Hippocampal formation (tissue), 2 donors: ENCODE measurements around the gene IL17C.
"Not testable (repeated sequence)": the region's sequence is repeated elsewhere in the genome, so short reads cannot be mapped to it uniquely, and the experiment has no call there.

Experiments
- DNase-seq, 2 donors: peaks; one replicate each; lab custom pipeline; 2025; lab: John Stamatoyannopoulos, UW

Gene IL17C, protein sequence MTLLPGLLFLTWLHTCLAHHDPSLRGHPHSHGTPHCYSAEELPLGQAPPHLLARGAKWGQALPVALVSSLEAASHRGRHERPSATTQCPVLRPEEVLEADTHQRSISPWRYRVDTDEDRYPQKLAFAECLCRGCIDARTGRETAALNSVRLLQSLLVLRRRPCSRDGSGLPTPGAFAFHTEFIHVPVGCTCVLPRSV

DNA sequence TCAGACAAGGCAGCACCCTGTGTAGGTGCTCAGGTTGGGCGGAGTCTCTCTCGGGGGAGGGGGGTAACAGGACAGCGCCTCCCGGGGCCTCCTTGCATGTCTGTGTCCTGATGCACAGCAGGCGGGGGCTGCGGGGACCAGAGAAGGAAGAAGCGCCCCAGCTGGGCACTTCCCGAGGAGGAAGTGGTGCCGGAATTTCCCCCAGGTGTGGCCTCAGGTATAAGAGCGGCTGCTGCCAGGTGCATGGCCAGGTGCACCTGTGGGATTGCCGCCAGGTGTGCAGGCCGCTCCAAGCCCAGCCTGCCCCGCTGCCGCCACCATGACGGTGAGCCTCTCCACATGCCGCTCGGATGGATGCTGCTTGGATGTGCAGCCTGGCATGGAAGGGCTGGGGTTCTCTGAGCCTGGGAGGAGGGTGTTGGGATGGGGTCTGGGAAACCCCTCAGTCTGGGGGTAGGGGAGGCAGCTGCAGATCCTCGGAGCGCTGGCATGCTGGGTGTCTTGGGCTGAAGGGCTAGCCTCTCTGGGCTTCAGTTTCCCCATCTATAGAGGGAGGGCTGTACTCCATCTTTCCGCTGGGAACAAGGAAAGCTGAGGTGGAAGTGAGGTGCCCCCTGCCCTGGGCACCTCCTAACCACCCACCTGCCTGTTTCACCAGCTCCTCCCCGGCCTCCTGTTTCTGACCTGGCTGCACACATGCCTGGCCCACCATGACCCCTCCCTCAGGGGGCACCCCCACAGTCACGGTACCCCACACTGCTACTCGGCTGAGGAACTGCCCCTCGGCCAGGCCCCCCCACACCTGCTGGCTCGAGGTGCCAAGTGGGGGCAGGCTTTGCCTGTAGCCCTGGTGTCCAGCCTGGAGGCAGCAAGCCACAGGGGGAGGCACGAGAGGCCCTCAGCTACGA lies at the start of gene IL17C:
IL17C (plus strand) TSS at position 250 of the 908 bp plus-strand sequence; CDS start at position 320, 70 bp downstream.
- no peak for DNase-seq

DNA sequence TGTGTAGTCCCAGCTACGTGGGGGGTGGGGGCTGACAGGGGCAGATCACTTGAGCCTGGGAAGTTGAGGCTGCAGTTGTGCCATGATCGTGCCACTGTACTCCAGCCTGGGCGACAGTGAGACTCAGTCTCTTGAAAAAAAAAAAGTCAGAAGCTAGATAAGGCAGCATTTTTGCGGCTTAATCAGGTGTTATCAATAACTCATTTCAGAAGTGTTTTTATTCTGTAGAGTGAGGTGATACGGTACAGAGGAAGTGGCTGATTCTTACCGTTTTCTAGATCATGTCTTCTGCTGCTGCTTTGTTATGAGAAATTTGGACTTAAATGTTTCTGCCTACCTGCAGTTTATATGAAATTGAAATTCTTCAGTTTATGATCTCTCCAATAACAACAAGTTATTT lies 49.6 kb upstream of the IL17C start:
- DNase-seq = no peak

DNA sequence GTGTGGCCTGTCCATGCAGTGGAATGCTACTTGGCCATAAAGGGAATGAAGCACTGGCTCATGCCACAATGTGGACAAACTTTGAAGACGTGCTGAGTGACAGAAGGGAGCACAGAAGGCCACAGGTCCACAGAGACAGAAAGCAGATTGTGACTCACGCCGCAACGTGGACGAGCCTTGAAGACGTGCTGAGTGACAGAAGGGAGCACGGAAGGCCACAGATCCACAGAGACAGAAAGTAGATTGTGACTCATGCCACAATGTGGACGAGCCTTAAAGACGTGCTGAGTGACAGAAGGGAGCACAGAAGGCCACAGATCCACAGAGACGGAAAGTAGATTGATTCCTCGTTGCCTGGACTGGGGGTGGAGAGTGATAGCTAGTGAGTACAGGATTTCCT lies 48.9 kb upstream of the IL17C start:
- no peak for DNase-seq

DNA sequence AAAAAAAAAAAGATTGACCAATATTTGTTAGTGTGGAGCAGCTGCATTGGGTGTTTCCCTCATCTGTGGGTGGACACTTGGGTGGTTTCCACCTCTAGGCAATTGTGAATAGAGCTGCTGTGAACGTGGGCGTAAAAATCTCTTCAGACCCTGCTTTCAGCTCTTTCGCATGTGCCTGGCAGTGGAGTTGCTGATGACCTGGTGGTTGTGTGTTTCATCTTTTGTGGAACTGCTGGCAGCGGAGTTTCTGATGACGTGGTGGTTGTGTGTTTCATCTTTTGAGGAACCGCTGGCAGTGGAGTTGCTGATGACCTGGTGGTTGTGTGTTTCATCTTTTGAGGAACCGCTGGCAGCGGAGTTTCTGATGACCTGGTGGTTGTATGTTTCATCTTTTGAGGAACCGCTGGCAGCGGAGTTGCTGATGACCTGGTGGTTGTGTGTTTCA lies 46.8 kb upstream of the IL17C start:
- DNase-seq = no peak

DNA sequence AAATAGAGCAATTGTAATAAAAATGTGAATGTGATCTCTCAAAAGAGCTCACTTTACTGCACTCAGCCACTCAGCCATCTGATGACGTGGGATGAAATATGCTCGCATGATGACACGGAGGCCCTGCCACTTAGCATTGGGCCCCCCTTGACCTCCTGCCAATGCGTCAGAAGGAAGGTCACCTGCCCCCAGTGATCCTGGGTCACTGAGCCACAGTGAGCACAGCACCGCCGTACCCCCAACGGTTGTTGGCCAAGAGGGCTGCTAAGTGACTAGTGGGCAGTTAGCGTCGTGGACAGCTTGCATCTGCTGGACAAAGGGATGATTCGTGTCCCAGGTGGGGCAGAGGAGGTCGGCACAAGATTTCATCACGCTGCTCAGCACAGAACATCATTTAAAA lies 45.3 kb upstream of the IL17C start:
- no peak for DNase-seq

DNA sequence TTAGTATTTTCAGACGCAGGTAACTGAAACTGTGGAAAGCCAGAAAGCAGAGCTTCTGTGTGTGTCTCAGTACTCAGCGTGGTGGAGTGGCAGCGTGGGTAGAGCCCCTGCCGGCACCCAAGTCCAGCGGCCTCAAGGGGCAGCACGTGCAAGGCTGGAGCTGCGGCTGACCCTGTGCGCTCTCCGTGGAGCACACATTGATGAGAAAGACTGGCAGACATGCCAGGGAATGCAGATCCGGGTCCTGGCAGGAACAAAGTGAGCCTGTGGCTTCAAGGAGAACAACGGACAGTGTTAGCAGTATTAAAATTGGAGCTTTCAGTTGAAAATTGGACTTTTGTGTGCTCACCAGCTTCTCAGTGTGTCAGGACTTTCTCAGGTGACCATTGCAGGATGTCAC lies 44.9 kb upstream of the IL17C start:
- peak; percentile 49 to 54 for DNase-seq

DNA sequence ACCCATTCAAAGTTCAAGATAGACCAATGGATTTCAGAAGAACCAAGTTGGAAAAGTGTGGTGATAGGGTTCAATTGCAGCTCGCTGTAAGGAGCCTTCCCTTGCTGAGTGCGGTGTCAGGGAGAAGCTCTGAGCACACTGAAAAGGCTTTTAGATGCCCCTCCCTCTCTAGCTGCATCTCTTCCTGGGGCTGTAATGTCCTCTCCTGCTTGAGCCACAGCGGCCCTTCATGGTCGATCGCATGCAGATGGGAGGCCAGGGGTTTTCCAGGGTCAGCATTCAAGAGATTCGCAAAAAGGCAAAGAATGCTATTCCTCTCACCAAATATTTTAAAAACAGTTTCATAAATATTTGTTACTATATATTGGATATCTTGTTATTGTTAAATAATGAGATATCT lies 44.5 kb upstream of the IL17C start:
- DNase-seq = no peak

DNA sequence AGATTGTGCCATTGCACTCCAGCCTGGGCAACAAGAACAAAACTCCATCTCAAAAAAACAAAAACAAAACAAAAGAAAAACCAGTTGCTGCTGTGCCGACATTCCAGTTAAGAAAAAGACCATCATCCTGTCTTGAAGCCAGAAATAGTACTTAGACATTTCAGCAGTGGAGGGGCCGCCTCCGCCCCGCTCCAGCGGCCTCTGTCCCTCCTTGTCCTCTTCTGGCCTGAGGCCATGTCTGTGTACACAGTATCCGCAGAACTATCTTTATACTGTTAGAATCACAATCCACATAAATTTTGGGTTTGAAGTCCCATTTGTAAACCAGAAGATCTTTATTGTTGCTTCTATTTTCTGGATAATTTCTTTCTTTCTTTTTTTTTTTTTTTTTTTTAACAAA lies 43.3 kb upstream of the IL17C start:
- no peak for DNase-seq

DNA sequence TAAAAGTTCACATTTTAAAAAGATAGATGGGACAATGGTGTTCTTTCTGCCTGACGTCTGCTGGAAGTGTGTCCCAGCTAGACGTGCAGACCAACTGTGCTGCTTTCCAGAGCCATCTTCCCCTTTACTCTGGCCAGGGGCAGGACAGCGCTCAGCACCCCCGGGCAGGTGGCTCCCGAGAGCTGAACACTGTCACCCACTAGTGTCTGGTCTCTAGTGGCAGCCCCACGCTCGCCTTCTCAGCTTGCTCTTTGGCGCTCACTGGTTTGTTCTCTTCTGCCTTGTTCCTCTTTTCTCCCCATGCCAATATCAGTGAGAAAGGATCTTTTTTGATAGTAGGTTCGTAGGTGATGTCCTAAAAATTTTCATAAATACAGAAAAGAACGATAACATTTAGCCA lies 42.5 kb upstream of the IL17C start:
- DNase-seq = no peak

DNA sequence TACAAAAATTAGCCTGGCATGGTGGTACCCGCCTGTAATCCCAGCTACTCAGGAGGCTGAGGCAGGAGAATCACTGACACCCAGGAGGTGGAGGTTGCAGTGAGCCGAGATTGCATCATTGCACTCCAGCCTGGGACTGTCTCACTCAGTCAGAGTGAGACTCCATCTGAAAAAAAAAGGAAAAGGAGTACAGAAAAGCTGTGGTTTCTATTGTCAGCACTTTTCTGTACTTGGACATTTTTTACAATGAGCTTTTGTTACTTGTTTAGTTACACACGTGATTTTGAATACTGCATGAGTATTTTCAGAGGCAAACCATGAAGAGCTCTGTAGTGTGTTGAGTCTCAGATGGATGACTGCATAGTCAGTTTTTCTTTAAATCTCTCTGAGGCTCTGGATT lies 41.9 kb upstream of the IL17C start:
- peak in 1 of 2 donors; percentile 77 for DNase-seq

DNA sequence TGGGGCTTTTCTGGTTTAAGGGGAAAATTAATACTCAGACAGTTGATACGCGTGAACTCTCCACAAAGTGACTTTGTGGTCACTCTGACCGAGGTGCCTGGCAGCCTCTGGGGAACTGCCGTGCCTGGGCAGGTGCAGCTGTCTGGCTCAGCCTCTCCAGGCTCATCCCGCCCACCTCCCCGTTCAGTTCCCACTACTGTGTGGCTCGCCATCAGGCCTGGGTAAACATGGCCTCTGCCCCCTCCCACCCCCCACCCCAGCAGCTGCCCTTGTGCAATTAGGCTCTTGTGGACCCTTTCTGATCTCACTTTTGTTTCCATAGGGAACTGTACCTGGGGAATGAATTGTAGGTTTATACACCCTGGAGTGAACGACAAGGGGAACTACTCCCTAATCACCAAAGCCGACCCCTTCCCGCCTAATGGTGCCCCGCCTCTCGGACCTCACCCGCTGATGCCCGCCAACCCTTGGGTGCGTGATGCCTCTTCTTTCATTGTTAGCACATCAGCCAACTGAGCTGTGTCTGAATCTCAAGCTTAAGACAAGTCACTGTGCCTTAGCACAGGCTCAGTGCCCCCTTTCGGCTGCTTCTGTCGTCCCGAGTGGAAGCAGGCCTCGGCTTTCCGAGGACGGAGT lies 40.4 kb upstream of the IL17C start:
- DNase-seq = no peak

DNA sequence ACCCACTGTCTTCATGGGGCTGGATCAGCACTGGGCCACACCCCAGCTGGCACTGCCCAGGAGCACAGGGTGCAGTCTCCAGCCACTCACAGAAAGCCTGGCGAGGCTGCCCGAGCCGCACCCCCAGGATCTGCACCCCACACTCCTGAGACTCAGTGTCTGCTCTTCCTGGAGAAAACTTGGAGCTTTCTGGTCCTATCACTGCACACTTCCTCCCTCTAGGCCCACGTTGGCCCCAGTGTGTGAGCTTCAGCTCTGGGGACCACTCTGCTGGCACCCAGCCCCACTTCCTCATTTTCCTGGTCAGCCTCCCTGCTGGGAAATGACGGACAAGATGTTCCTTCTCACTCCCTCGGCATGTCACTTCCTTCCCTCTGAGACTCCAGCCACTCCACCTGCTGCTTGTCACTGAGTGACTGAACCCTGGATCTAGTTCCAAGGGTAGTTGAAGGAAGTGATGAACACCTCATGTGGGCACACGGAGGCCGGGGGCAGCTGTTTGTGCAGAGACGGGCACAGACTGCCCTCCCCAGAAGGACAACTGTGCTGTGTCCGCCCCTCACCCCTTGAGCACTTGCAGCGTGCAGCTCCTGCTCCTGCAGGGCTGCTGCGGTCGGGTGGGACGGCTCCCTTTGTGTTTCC lies 39.2 kb upstream of the IL17C start:
- peak; percentile 36 to 49 for DNase-seq

DNA sequence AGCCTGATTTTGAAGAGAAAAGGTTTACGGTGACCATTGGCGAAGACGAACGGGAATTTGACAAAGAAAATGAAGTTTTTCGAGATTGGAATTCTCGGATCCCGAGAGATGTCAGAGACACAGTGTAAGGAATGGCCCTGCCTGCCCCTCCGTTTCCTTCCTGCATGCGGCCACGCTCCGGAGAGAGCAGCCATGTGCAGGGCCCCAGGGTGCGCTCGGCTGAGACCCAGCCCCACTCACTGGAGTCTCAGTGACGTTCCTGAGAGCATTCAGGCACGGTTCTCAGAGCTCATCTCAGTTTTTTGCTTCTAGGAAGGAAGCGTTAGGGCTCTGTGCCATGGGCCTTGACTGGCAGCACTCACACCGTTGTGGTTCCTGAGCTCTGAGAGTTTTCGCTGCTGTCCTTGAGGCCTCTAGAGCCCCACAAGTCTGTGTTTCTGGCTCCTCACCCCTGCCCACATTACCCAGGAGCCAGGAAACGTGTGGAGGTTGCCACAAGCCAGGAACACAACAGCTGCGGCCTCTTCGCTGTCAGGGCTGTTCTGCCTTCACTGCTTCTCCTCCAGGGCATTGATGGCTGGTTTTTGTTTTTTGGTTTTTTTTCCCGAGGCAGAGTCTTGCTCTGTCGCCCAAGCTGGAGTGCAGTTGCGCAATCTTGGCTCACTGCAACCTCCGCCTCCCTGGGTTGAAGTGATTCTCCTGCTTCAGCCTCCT lies 38.4 kb upstream of the IL17C start:
- no peak for DNase-seq

DNA sequence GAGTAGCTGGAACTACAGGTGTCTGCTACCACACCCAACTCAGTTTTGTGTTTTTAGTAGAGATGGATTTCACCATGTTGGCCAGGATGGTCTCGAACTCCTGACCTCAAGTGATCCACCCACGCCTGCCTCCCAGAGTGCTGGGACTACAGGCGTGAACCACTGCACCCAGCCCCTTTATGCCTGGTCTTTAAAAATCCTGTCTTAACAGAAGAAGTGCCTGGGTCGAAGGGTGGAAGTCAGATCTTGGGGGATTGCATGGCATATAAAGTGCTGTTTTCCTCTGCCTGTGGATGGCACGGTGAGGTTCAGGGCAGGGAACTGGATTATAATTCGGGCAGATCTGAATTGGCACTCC lies 37.9 kb upstream of the IL17C start:
- DNase-seq = no peak

DNA sequence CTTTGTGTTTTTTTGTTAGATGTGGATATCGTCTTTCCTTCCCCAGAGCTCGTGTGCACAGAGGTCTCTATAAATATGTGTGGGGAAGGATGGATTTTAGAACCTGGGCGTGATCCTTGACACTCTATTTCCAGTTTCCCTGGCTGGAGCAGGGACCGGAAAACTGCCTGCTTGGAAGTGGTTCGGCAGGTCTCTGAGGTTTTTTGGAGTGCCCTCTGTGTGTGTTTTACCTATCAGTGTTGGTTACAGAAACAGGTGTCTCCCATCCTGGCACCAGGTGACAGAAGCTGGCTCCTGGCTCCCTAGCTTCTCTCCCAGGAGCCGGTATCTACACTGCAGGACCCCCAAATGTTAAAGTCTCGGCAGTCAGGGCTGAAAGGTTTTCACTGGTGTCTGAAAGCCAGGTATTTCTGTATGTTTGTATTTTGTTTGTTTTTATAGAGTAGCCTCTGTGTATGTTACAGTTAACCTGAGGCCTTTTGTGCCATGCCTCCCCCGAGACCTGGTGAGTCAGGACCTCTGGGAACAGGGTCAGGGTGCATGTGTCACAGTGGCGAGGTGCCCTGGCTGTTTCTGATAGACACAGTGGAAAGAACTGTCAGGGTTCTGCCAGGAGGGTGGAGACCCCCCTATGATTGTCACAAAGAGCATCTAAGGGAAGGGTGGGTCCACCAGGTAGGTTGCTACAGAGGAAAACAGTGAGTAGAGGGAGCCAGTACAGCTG lies 36.9 kb upstream of the IL17C start:
- no peak for DNase-seq

DNA sequence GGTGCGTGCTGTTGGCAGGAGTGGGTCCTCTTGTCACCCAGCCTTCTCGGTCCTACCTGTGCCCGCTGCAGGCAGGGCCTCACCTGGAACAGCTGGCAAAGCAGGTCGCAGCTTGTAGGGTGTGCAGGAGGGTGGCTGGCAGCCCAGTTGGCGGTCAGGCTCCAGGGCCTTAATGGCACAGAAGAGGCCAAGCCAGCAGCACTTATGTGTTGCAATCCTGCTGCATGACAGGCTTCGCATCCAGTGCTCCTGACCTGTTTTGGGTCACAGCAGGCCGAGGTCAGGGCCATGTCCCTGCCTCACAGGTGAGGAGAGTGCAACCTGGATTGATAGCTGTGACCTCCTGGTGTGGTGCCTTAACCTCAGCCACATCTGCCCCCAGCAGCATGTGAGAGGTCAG lies 36.3 kb upstream of the IL17C start:
- DNase-seq = no peak

DNA sequence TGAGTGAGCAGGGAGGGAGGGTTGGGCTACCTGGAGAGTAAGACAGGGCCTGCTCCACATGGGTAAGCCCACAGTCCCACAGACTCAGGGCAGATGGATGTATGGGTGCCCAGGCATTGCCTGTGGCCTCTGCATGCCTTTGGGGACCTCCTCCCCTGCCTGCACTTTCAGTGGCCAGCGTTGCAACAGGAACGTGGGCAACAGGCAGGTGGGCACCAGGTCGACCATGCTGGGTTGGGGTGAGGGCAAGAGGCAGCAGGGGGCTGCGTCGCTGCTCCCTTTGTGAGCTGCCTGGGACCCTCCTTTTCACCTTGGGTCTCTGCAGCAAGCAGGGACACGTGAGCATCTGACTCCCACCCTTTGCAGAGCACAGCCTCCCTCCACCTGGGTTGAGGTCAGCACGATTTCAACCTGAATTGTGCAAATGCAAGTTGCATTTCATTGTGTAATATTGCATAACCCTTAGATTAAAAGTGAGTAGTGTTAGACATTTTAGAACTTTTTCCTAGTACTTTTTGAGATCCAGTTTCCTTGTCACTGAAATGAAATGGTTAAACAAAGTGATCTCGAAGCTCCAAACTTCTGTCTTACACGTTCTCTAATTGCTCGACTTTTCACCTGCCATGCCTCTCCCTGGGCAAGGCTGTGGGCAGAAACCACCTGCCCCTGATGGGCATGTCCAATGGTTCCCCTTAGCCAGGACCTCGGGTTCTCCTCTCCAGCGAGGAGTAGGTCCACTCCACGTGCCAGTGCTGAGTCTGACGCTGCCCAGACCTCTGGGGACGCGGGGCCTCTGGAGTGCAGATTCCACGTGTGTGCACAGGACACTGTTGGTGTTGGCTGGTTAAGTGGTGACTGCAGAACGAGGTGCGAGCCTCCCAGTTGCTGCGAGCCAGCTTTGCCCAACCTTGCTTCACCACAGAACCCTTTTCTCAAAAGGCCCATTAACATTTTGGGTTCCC lies 32.9 kb upstream of the IL17C start:
- DNase-seq = no peak

DNA sequence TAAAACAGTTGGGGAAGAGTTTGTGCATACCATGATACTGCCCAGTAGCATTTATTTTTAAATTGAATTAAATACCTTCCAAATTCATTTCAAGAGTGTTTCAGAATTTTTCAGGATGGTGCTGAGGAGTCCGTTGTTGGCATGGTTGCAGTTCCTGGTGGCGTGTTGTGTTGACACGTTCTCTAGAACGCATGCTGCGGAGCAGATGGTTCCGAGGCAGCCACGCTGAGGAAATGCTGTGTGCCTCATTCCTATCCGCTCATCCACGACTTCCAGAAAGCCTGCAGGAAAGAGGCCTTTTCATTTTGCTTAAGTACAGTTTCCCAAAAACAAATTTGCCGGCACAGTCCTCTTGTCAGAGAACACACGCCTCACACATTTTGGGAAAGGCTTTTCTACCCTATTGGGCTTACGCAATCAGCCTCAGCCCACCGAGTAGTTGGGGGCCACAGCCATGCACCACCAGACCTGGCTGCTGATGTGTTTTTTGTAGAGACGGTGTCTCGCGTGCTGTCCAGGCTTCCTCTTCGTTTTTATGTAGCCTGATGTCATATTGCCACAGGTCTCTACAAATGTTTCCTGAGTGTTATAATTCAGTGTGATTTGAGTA lies 32.1 kb upstream of the IL17C start:
- DNase-seq = no peak

DNA sequence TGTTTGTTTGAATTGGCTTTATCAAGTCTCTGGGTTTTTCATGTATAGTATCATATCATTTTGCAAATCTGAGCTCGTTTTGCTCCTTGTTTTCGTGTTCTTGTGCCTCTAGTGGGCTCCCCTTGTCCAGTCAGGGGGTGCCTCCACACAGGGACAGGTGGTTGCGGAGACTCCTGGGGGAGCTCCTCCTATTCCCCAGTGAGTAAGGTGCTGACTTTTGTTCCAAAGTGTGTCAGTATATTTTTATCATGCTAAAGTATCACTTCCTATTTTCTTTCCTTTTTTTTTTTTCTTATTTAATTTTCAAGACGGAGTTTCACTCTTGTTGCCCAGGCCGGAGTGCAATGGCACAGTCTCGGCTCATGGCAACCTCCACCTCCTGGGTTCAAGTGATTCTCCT lies 30.3 kb upstream of the IL17C start:
- no peak for DNase-seq

DNA sequence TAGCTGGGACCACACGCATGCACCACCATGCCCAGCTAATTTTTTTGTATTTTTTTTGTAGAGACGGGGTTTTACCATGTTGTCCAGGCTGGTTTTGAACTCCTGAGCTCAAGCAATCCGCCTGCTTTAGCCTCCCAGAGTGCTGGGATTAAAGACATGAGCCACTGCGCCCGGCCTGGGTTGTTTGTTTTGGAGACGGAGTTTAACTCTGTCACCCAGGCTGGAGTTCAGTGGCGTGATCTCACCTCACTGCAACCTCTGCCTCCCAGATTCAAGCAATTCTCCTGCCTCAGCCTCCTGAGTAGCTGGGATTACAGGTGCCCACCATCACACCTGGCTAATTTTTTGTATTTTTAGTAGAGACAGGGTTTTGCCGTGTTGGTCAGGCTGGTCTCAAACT lies 28.9 kb upstream of the IL17C start:
- not testable (repeated sequence) for DNase-seq
